Activated CD4-positive, alpha-beta T cell treated with anti-CD3 and anti-CD28 coated beads for 24 hours (primary cell): Measurements from ENCODE around the gene HELT.
"Not testable (repeated sequence)": the region's sequence is repeated elsewhere in the genome, so short reads cannot be mapped to it uniquely, and the experiment has no call there.

Experiments
- DNase-seq, 2 donors: peaks; one replicate each; pipeline ENCODE4 v3.0.0-alpha.2; 2020; ENCODE audit warnings: low read depth in 2 of 2

HELT gene, protein sequence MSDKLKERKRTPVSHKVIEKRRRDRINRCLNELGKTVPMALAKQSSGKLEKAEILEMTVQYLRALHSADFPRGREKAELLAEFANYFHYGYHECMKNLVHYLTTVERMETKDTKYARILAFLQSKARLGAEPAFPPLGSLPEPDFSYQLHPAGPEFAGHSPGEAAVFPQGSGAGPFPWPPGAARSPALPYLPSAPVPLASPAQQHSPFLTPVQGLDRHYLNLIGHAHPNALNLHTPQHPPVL

DNA sequence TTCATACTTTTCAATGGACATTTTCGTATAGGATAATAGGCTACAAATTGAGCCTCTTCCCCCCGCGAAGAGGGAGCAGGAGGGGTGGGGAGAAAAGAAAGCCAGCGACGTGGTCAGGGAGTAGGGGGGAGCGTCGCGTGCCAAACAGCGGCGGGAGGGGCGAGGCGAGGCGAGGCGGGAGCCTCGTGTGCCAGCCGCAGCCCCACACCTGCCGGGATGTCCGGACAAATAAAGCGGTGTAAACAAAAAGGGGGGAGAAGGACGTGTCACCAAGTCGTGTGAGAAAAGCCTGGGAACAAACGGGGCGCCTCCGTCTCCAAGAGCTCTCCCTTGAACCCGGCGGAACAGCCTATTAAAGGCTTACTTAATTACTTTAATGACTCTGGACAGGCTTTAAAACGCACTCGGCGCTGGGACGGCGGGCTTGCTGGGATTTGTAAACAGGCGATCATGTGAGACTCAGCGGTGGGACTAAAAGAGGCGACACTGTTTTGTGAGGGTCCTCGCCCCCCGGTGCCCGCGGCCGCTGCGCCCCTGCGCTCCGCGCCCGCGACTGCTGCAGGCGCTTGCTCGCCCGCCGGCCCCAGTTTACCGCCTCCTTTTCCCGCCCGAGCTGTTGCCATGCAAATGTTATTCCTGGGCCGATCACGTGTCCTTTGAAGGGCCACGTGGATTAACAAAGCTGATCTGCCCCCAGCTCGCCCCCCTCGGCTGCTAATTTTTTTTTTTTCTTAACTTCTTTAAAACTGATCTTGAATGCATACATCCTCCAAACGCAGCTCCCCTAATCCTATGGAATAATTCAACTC, at the start of gene HELT:
Gene HELT (plus strand): TSS at position 527 of the 809 bp plus-strand sequence. CDS start 439 bp downstream, outside the sequence.
- DNase-seq: no peak

DNA sequence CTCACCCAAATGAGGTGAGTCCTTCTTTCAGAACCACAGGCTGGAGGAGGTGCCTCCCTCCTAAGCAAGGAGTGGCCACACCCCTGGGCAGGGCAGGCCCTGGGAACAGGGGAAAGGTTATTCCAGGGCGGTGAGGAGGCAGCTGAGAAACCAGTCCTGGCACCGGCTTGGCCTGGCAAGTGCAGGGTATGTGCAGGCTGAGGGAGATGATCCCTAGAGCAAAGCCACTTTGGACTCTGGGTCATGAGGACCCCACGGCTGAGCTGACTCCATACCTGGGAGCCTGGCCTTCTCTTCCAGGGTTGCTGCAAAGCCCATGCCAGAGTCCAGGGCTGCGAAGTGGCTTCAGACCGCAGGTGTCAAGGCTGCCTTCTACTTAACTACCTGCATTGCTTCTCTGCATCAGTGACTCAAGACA, 49.5 kb upstream of the HELT start:
- no peak for DNase-seq

DNA sequence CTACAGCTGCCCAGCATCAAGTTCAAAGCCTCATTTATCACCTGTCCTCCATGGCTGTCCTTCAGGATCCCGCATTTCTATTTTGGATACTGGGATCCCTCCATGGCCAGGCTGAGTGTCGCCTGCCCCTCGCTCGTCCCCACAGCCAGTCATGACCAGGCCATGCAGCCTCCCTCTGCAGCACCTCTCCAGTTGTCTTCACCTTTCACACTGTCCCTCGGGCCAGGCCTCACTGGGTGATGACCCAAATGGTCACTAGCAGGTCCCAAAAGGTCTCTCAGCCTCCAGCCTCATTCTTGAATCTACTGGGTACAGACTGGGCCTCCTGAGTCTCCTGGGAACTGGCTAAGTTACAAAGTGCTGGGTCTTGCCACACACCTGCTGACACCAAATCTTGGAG, 48.7 kb upstream of the HELT start:
- no peak for DNase-seq

DNA sequence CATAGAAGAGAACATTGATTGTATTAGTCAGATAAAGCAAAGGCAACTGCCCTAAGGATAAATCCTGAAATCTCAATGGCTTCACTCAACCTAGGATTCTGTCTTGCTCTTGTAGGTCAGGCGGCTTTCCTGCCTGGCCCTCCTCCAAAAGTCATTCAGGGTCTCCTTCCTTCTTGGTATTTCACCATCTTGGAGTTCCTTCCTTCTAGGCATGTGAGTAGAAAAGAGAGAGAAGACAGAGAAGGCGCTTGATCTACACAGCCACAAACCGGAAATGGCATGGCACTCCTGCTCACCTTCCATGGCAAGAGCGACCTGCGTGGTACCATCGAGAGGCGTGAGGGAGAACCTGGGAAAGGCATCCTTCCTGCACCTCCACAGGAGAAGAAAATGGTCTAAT, 45.3 kb upstream of the HELT start:
- DNase-seq: no peak

DNA sequence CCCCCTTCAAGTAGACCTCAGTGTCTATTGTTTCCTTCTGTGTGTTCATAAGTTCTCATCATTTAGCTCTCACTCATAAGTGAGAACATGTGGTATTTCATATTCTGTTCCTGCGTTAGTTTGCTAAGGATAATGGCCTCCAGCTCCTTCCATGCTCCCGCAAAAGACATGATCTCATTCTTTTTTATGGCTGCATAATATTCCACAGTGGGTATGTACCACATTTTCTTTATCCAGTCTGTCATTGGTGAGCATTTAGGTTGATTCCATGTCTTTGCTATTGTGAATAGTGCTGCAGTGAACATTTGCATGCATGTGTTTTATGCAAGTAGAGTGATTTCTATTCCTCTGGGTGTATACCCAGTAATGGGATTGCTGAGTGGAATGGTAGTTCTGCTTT, 41.9 kb upstream of the HELT start:
- not testable (repeated sequence) for DNase-seq

DNA sequence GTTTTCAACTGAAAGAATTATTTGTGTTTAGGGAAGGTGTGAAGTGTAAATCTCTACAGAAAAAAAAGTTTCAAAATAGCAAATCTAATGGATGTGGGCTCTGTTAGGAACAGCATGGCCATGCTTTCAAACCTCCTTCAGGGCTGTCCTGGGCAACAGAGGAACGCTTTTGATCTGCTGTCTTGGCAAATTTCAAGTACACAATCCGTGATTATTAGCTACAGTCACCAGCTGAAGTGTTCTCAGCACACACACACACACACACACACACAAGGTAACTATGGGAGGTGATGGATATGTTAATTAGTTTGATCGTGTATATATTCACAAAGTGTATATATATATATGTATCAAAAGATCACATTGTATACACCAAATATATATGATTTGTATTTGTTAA, 40.5 kb upstream of the HELT start:
- DNase-seq: no peak

DNA sequence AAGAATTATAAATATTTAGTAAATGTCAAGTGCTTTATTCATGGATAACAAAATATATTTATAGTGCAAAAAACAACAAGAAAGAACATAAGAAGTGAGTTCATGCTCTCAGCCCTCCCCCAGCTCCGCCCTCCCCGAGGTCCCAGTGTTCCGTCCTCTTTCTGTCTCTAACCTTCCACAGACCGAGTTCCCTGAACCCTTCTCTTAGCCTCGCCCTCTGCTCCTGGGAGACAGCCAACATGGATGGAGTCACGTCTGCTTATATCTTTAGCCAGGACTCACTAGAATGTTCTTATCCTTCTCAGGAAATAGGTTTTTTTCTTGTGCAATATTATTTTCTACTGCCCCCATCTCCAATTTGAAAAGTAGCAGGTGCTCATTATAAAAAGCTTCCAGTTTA, 40.1 kb upstream of the HELT start:
- no peak for DNase-seq

DNA sequence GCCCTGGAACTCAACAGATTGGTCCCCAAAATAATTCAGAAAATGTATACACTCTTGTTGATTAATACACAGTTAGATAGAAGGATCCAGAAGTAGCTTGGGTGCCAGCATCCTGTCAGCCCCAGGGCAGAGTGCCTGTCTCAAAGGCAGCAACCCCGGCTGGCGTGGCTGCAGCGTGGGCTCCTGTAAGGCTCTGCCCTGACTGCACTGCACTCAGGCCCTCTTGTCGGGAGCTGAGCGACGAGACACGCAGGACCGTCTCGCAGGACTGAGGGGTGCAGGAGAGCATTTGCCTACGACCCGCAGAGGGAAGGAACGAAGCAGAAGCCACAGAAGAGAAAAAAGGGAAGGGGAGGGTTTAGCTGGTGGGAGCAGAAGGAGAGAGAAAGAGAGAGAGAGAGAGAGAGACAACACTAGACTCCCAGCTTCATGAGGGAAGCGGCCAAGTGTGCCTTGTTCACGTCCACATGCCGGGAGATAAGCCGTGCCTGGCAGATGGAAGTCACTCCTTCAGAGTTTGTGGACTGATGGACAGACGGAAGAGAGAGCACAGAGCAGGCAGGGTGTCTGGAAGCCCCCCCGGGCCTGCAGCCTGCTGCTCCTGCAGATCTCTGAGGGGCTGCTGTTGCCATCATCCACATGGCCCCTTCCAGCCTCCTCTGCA, 38.7 kb upstream of the HELT start:
- no peak for DNase-seq

DNA sequence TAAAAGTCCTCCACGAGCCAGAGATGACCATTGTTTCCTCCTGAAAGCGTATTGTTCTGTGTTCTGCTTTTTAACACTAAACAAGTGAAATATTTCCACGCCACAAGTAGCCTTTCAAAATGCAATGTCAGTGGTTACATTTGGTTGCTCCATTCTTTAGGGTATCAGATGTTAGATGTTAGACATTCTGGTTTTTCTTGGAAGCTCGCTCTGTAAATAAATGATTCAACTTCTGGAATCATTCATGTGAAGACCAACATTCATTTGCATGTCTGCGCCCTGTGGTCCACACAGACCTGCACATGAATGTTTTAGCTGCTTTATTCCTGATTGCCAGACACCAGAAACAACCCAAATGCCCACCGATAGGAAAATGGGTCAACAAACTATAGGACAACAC, 38.0 kb upstream of the HELT start:
- no peak for DNase-seq

DNA sequence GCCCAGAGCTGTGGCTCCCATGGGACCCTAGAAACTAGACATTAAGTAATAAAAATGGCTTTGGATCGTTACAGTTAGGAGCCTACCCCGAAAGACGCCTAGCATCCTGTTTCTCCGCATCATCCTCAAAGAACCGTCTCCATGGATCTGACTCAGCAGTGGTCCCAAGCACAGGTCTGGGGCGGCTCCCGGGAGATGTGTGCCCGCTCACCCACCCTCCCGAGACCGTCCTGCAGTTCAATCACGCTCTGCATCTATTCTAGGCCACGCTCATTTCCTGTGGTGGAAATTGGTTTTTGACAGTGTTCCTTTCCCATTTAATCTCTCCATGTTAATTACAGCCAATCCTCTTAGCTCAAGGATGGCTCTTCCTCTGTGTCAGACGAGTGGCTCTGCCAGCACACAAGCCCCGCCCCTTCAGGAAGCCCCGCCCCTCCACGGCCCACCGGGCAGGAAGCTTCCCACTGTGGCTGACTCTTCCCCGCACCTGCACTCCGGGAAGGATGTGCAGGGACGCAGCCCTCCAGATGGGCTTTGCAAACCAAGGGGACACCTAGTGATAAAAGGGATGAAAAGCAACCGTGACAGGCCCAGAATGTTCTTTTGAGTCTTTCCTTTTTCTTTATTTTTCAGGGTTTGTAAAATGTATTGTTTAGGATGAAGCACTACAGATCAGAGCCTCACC, 34.5 kb upstream of the HELT start:
- DNase-seq: peak; percentile 48 to 68

DNA sequence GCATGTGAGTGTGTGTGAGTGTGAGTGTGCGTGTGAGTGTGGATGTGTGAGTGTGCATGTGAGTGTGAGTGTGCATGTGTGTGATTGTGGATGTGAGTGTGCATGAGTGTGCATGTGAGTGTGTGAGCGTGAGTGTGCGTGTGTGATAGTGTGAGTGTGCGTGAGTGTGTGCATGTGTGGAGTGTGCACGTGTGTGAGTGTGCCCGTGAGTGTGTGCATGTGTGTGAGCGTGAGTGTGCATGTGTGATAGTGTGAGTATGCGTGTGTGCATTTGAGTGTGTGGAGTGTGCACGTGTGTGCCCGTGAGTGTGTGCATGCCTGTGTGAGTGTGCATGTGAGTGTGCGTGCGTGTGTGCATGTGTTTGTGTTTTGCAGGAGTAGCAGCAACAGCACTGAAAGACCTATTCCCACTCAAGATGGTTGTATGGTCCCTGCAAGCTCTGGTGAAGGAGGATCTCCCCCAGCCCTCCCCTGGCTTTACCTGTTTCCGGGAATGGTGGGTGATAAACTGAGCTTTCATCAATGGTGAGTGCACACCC, 30.7 kb upstream of the HELT start:
- DNase-seq: no peak

DNA sequence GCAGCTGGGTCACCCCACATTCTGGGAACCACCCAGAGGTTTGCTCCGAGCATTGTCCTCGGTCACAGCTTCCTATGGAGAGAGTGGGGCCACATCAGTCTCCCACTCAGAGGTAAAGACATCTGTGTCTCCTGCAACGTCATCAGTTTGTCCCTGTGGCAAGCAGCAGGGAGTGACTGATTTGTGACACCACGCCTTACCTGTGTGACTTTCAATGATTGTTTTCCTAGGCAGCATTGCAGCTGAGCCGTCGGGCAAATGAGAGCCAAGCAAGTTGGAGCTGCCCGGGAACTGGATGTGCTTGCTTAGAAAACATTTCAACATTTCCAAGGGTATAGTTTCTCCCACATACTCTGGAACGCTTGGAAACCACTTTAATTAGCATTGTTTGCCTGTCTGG, 29.7 kb upstream of the HELT start:
- no peak for DNase-seq

DNA sequence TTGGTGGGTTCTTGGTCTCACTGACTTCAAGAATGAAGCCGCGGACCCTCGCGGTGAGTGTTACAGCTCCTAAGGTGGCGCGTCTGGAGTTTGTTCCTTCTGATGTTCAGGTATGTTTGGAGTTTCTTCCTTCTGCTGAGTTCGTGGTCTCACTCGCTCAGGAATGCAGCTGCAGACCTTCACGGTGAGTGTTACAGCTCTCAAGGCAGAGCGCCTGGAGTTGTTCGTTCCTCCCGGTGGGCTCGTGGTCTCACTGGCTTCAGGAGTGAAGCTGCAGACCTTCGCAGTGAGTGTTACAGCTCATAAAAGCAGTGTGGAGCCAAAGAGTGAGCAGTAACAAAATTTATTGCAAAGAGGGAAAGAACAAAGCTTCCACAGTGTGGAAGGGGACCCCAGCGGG, 29.0 kb upstream of the HELT start:
- not testable (repeated sequence) for DNase-seq

DNA sequence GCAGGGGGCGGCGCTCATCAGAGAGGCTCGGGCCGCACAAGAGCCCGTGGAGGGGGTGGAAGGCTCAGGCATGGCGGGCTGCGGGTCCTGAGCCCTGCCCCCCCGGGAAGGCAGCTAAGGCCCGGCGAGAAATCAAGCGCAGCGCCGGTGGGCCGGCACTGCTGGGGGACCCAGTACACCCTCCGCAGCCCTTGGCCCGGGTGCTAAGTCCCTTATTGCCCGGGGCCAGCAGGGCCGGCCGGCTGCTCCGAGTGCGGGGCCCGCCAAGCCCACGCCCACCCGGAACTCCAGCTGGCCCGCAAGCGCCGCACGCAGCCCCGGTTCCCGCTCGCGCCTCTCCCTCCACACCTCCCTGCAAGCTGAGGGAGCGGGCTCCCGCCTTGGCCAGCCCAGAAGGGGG, 28.2 kb upstream of the HELT start:
- DNase-seq: not testable (repeated sequence)

DNA sequence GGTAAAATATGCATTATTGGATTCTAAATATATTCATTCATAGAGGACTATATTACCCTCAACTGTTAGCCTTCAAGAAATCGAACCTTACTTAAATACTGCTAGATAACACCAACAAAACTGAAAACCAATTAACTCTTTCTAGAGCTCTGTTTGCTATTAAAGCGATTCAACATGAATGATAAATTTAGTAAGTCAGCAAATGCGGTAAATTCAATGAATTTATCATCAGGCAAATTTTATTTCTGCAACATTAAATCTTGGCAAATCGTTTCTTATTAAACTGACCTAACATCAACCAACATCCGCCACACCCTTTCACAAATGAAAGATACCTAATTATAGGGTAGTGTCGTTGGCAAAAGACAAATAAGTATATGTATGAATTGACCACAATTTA, 26.4 kb upstream of the HELT start:
- DNase-seq: no peak

DNA sequence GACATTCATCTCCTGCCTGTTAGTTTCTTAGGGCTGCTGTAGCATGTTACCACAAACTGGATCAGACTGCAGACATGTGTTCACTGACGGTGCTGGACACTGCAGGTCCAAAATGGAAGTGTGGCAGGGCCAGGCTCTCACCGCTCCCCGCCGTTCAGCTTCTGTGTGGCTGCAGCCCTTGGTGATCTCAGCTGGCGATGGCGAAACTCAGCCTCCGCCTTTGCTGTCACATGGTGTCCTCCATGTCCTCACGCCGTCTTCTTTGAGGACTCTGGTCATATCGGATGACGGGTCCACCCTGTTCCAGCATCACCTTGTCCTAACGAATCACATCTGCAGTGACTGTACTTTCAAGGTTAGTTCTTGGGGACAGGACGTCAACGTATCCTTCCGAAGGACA, 25.9 kb upstream of the HELT start:
- no peak for DNase-seq

DNA sequence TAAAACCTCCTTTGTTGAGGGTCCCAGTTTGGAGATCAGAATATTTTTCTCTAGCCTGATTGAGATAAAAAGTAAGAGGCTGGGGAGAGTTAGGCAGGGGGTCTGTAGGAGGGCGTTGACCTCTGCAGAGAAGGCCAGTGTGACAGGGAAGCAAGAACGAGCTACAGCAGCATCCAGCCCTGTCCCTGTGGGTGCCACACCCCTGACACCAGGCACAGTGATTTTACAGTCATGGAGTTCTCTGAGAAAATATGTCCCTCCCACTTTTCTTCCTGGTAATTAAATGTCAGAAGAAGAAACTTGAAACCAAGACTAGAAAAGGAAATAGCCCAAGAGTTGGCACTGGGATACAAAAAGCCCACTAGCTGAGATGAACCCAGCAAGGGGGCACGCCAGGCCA, 25.0 kb upstream of the HELT start:
- DNase-seq: no peak

DNA sequence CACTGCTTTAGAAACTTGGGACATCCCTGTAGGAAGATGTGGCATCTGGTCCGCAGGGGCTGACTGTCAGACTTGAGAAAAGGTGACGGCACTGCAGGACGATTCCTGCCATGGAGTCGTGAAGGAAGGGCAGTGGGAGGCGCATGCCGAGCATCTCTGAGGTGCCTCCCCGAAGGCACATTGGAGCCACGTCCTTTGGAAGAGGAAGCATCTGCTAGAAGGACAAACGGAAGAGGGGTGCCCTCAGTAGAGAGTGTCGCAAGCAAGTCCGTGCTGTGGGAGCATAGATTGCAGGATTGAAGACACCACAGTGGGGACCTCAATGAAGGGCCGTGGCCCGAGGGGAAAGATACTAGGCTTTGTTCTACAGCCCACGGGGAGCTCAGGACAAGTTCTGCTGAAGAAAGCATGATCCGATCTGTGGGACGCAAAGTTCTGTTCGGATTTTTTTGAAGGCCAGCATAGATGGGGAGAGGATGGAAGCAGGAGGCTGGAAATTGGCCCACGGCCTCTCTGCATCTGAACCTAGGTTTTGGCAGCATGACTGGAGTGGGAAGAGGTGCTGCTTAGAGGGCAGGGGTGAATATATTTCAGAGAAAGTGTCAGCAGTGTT, 24.2 kb upstream of the HELT start:
- DNase-seq: no peak

DNA sequence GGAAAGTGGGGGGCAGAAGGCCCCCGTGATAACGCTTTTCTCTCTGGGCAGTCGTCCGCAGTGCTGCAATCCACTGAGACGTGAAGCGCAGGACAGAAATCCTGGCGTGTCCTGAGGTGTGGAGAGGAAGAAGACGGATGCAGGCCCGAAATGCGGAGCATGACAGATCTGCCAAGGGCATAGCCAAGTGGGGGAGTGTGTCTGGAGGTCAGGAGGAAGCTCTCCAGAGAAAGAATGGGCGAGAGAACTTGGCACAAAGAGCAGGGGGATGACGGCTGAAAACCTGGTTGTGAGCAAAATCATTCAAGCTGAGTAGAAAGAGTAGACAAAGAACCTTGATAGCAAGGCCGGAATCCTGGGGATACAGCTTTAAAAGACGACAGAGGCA, 23.7 kb upstream of the HELT start:
- DNase-seq: no peak

DNA sequence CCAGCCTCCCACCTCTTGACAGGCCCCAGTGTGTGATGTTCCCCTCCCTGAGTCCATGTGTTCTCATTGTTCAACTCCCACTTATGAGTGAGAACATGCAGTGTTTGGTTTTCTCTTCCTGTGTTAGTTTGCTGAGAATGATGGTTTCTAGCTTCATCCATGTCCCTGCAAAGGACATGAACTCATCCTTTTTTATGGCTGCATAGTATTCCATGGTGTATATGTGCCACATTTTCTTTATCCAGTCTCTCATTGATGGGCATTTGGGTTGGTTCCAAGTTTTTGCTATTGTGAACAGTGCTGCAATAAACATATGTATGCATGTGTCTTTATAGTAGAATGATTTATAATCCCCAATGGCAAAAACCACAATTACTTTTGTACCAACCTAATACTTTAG, 20.6 kb upstream of the HELT start:
- DNase-seq: not testable (repeated sequence)

DNA sequence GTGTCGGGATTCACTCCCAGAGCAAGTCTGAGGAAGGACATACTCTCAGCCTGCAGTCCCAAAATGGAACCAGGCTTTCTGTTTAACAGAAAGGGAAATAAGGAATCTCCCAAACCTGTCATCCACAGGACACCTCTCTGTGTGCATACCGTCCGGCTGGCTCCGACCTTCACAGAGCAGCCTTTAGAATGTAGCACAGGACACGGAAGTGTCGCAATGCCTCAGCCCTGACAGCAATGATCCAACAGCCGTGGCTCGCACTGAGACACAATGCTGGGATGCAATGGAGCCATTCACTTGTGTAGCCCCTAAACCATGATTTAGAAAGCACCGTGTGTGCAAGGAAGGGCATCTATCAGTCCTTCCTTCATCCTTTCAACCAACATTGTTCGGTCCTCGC, 15.5 kb upstream of the HELT start:
- DNase-seq: no peak
